DOHH2 (cell line): ENCODE results near the gene MEOX2.

Source experiments
- H3F3A ChIP-seq: fragments of 200-600 bp; sonication (generic), shearing (Covaris generic); 2 replicates; pipeline ENCODE4 v1.6.0; 2016; ENCODE audit warnings: antibody characterized with exemption, mild to moderate bottlenecking; ENCODE audit not compliant: control insufficient read depth, insufficient read depth
- H3K27ac ChIP-seq: fragments of 200-600 bp; sonication (generic); 2 replicates; pipeline ENCODE4 v1.5.1; 2014; ENCODE audit warnings: low read depth, mild to moderate bottlenecking, low read length, moderate library complexity
- H3K27me3 ChIP-seq: fragments of 200-600 bp; sonication (generic); 2 replicates; pipeline ENCODE4 v1.6.1; 2014; ENCODE audit warnings: mild to moderate bottlenecking, low read length, mixed read lengths; ENCODE audit not compliant: control insufficient read depth
- H3K36me3 ChIP-seq: fragments of 200-600 bp; sonication (generic); 2 replicates; pipeline ENCODE4 v1.6.1; 2014; ENCODE audit warnings: mild to moderate bottlenecking, low read length, moderate library complexity, mixed read lengths; ENCODE audit not compliant: control insufficient read depth
- H3K4me1 ChIP-seq: fragments of 200-600 bp; sonication (generic); 2 replicates; pipeline ENCODE4 v1.6.1; 2014; ENCODE audit warnings: mild to moderate bottlenecking, low read length, mixed read lengths; ENCODE audit not compliant: control insufficient read depth
- H3K4me2 ChIP-seq: fragments of 200-600 bp; sonication (generic); 2 replicates; pipeline ENCODE4 v1.6.0; 2014; ENCODE audit warnings: mild to moderate bottlenecking, low read length, moderate library complexity
- H3K4me3 ChIP-seq: fragments of 200-600 bp; sonication (generic); 2 replicates; pipeline ENCODE4 v1.5.1; 2014; ENCODE audit warnings: mild to moderate bottlenecking, low read length, mixed read lengths
- H3K79me2 ChIP-seq: fragments of 200-600 bp; sonication (generic); 2 replicates; pipeline ENCODE4 v1.6.1; 2014; ENCODE audit warnings: mild to moderate bottlenecking, low read length, mixed read lengths; ENCODE audit not compliant: control insufficient read depth
- H3K9me2 ChIP-seq: fragments of 200-600 bp; sonication (generic); replicated peaks from 2 replicates; pipeline ENCODE4 v1.6.1; 2014; ENCODE audit warnings: mild to moderate bottlenecking, low read length, mixed read lengths; ENCODE audit not compliant: control insufficient read depth
- H3K9me3 ChIP-seq: fragments of 200-600 bp; sonication (generic); 2 replicates; pipeline ENCODE4 v1.6.1; 2014; ENCODE audit warnings: antibody characterized with exemption, low read length, mixed read lengths; ENCODE audit not compliant: control insufficient read depth, insufficient read depth
- H4K20me1 ChIP-seq: fragments of 200-600 bp; sonication (generic); 2 replicates; pipeline ENCODE4 v1.6.0; 2014; ENCODE audit warnings: low read depth, mild to moderate bottlenecking, antibody characterized with exemption, low read length, moderate library complexity; ENCODE audit not compliant: control insufficient read depth, insufficient read depth
- EZH2phosphoT487 ChIP-seq: fragments of 200-600 bp; sonication (generic); IDR thresholded peaks from 2 replicates; pipeline ENCODE4 v1.6.1; 2017; ENCODE audit warnings: borderline replicate concordance, mild to moderate bottlenecking, antibody characterized with exemption, low read length, moderate library complexity, mixed read lengths
- TF ChIP-seq, protein P1 (sequence below): fragments of 200-600 bp; sonication (generic); IDR thresholded peaks from one replicate; pipeline ENCODE4 v1.5.1; 2014; ENCODE audit warnings: antibody characterized with exemption, mild to moderate bottlenecking, low read depth, low read length; ENCODE audit not compliant: poor library complexity, severe bottlenecking

The MEOX2 gene

DNA sequence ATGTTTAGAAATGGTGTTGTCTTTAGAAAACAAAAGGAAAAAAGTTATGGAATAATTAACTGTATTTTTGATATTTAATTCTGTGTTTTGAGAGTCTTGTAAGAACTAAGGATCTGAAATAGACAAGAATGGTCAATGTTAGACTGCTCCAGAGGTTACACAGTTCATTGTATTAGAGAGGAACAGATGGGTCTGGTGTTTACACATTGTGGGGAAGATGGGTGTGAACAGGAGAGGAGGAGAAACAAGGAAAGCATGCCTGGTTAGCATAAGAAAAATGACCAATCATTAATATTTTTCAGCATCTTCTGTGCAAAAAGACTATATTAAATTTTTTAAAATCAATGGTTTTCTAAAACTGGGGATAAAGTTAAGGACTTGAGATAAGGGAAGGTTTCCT, 11.9 kb downstream of the MEOX2 start:
- TF ChIP-seq, protein P1, sequence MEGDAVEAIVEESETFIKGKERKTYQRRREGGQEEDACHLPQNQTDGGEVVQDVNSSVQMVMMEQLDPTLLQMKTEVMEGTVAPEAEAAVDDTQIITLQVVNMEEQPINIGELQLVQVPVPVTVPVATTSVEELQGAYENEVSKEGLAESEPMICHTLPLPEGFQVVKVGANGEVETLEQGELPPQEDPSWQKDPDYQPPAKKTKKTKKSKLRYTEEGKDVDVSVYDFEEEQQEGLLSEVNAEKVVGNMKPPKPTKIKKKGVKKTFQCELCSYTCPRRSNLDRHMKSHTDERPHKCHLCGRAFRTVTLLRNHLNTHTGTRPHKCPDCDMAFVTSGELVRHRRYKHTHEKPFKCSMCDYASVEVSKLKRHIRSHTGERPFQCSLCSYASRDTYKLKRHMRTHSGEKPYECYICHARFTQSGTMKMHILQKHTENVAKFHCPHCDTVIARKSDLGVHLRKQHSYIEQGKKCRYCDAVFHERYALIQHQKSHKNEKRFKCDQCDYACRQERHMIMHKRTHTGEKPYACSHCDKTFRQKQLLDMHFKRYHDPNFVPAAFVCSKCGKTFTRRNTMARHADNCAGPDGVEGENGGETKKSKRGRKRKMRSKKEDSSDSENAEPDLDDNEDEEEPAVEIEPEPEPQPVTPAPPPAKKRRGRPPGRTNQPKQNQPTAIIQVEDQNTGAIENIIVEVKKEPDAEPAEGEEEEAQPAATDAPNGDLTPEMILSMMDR: no peak
- no peak for TF ChIP-seq EZH2phosphoT487
- H3K9me3 ChIP-seq: no peaks in the 10 kb centered on the region; the same call in 1 of the 2 replicates
- no peak overlapping the region for H3K4me2 ChIP-seq
- H3K27ac ChIP-seq: no peak overlapping the region
- H4K20me1 ChIP-seq: no peaks in the 10 kb centered on the region
- H3K4me1 ChIP-seq: no peaks in the 10 kb centered on the region
- H3K4me3 ChIP-seq: no peak overlapping the region
- no peaks in the 10 kb centered on the region for H3K36me3 ChIP-seq
- no peaks in the 10 kb centered on the region for H3K9me2 ChIP-seq
- H3K79me2 ChIP-seq: no peaks in the 10 kb centered on the region
- no peaks in the 10 kb centered on the region for H3F3A ChIP-seq
- H3K27me3 ChIP-seq: no peaks in the 10 kb centered on the region

DNA sequence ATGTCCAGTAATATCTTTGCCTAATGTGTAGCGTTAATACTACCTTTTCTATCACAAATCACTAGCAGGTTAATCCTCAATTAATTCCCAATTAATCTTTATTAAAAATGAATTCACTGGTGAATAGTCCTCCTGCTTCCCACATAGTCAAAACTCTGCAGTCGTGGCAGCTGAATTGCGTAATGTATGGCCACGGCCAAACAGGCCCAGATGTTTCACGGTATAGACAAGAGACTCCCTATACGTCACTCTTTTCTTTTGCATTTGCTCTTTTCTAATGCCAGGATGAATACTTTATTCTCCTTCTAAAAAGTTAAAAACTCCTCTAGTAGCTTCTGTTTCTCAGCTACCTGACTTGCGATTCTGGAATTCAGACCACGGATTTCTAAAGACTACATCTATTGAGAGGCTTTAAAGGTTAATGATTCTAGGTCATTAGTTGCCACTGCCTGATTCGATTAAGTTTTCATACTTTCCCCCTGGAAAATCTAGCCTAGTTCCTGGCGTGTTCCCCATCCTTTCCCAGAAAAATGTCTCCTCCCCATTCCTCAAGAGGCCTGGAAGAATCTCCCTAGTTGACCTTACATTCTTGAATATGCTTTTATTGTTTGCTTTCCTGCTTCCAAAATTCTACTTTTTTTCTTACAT, 16.9 kb downstream of the MEOX2 start:
- Histone ChIP-seq H4K20me1 (no peaks in the 10 kb centered on the region), H3F3A (no peaks in the 10 kb centered on the region), H3K4me3 (no peak overlapping the region), H3K9me3 (no peaks in the 10 kb centered on the region; the same call in 1 of the 2 replicates), H3K4me1 (no peaks in the 10 kb centered on the region), H3K9me2 (no peaks in the 10 kb centered on the region), H3K27me3 (no peaks in the 10 kb centered on the region), H3K36me3 (no peaks in the 10 kb centered on the region), H3K79me2 (no peaks in the 10 kb centered on the region), H3K4me2 (no peak overlapping the region), H3K27ac (no peak overlapping the region)
- TF ChIP-seq EZH2phosphoT487: no peak
- TF ChIP-seq, protein P1: no peak

DNA sequence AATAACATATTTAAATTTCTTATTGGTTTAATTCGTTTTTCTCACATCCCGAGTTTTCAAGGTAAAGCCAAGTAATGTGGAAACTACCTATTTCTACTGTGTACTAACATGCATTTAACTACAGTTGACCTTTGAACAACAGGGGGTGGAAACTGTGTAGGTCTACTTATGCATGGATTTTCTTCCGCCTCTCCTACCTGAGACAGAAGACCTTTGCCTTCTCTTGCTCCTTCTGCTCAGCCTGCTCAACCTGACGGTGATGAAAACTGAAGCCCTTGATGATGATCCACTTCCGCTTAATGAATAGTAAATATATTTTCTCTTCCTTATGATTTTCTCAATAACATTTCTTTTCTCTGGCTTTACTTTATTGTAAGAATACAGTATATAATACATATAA, 18.5 kb downstream of the MEOX2 start:
- Histone ChIP-seq H3K27ac (no peak overlapping the region), H3K27me3 (no peaks in the 10 kb centered on the region), H3K79me2 (no peaks in the 10 kb centered on the region), H3K9me3 (no peaks in the 10 kb centered on the region; the same call in 1 of the 2 replicates), H3K4me2 (no peak overlapping the region), H3K4me3 (no peak overlapping the region), H4K20me1 (no peaks in the 10 kb centered on the region), H3F3A (no peaks in the 10 kb centered on the region), H3K4me1 (no peaks in the 10 kb centered on the region), H3K9me2 (no peaks in the 10 kb centered on the region), H3K36me3 (no peaks in the 10 kb centered on the region)
- TF ChIP-seq EZH2phosphoT487: no peak
- TF ChIP-seq, protein P1: no peak
